Embryonic facial prominence (tissue), 1 donor: ENCODE data around the gene CNIH2.

Experiments used
- DNase-seq: peaks from one replicate; pipeline ENCODE4 v3.0.0-alpha.2; 2016; ENCODE audit errors: extremely low spot score

The CNIH2 gene

DNA sequence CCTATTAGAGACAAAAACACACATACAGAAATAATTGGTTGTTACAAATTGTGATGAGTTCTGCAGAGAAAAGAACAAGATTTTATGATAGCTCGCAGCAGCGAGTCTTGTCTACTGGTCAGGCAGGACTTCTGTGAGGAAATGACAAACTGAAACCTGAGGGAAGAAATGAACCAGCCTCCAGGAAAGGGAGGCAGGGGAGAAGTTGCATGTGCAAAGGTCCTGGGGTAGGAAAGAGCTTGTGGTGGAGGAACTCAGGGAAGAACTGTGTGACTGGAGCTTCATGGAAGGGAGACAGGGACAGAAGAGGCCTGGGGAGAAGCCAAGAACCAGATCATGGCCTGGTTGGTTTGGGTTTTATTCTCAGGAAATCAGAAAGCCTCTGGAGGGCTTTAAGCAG is 18.8 kb upstream of the CNIH2 start:
- DNase-seq, result no peak

DNA sequence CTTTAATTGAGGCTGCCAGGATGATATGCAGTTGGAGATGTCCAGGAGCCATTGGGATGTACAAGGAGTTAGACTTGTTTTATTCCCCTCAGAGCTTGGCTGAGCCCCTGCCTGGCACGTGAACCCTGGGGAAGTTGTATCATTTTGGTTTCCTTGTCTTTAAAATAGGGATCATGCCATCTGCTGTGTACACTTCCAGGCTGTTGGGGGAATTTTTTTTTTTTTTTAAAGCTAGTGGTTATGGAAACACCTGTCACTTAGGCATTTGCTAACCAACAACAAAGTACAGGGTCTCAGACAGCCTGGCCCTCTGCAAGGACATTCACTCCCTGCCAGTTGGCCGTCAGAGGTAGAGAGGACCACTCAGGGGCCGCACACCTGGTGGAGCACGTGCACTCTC is 18.0 kb upstream of the CNIH2 start:
- DNase-seq, result no peak

DNA sequence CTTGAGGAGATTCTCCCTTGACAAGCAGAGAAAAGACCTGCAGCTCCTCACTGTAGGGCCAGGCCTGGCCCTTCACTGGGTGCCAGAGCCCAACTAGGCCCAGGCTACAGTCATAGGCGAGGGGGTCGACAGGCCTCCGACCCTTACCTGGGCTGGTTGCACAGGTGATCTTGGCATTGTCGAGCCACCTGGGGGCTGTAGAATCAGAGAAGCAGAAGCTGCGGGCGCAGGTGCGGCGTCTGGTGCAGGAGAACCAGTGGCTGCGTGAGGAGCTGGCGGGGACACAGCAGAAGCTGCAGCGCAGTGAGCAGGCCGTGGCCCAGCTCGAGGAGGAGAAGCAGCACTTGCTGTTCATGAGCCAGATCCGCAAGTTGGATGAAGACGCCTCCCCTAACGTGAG is 16.4 kb upstream of the CNIH2 start:
- no peak for DNase-seq

DNA sequence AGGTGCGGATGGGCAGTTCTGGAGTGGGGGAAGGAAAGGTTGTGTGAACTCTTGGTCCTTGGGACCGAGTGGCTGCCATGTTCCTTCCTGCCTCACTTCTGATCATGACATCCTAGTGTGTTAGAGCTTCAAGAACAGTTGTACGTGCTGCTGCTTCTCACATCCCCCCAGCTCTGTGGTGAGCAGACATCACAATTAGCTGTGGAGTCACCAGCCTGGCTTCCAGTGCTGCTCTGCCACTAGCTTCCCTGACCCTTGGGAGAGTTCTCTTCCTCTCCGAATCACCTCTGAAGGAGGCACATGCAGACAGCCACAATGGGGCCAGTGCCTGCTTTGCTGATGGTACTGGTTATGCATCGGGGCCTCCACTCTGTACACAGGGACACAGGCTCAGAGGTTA is 15.8 kb upstream of the CNIH2 start:
- DNase-seq, result no peak

DNA sequence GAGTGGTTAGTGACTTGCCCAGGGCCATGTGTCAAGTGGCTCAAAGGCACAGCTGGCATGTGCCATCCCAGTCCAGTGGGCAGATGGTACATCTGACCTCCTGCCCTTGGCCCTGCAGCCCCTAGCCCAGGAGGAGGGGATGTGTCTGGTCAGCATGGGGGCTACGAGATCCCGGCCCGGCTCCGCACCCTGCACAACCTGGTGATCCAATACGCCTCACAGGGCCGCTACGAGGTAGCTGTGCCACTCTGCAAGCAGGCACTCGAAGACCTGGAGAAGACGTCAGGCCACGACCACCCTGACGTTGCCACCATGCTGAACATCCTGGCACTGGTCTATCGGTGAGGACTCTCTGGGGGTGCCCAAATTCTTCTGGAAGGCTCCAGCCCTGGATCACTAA is 15.3 kb upstream of the CNIH2 start:
- no peak for DNase-seq

DNA sequence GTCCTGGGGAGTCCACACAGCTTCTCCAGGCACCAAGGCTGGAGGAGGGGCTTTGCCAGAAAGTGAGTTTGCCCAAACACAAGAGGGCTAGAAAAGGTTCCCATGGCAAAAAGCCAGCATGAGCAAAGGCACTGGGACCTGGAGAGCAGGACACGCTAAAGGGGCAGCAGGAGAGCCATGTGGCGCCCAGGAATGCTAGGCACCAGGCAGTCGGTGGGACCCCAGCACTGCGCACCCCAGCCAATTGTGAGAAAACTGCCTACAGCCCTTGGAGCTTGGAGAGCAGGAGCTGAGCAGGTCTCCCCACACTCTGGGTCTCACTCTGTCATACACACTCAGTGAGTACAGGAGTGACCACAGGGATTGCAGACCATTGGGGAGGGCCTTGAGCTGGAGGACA is 14.7 kb upstream of the CNIH2 start:
- DNase-seq, result no peak

DNA sequence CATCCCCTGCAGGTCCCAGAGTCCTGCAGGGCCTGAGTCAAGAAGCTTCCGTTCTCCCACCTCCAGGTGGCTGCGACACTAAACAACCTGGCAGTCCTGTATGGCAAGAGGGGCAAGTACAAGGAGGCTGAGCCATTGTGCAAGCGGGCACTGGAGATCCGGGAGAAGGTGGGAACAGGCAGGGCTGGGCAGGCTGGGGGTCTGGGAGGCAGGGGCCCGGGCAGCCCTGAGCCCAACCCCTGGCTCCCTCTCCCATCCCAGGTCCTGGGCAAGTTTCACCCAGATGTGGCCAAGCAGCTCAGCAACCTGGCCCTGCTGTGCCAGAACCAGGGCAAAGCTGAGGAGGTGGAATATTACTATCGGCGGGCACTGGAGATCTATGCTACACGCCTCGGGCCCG is 14.2 kb upstream of the CNIH2 start:
- no peak for DNase-seq

DNA sequence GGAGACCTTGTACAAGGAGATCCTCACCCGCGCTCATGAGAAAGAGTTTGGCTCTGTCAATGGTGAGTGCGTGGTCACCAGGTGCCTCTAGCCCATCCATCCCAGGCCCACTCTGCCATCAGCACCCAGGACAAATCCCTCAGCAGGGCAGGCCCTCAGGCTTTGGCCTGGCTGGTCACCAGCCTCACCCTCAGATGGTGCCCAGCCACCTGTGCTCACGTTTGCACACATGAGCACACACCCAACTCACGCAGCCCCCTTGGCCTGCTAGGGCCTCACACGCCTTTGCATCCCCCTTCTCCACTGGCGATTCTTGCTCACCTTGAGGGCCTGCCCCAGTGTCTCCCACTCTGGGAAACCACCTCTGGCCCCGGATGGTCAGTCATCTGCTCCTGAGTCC is 13.6 kb upstream of the CNIH2 start:
- no peak for DNase-seq

DNA sequence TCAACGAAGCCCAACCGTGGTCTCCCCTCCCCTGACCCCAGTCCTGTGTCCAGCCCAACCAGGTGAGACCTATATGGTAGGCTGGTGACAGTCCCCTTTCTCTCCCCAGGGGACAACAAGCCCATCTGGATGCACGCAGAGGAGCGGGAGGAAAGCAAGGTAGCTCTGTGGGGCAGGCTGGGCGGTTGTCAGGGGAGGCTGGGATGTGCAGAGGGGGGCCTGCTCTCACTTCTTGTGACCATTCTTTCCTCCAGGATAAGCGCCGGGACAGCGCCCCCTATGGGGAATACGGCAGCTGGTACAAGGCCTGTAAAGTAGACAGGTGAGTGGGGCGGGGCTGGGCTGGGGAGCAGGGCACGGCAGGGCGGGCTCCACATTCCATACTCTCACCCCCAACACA is 13.1 kb upstream of the CNIH2 start:
- no peak for DNase-seq

DNA sequence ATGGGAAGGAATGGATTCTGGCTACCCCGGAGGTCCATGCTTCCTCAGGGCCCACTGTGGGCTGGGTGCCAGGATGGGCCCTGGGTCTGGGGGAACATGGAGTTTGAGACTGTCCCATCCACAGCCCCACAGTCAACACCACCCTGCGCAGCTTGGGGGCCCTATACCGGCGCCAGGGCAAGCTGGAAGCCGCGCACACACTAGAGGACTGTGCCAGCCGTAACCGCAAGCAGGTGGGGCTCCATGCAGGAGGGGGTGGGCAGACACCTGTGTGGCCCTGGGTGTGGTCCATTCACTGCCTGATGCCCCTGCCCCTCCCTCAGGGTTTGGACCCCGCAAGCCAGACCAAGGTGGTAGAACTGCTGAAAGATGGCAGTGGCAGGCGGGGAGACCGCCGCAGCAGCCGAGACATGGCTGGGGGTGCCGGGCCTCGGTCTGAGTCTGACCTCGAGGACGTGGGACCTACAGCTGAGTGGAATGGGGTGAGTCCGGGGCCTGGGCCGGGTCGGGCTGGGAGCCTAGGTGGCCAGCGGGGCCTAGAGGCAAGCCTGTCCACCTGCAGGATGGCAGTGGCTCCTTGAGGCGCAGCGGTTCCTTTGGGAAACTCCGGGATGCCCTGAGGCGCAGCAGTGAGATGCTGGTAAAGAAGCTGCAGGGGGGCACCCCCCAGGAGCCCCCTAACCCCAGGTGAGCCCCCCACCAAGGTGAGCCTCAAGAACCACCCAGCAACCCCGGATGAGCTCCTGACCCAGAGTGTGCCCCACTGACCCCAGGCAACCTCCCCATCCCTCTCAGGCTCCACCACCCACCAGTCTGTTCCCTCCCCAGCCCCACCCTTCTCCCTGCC is 12.2 kb upstream of the CNIH2 start:
- DNase-seq, result no peak

DNA sequence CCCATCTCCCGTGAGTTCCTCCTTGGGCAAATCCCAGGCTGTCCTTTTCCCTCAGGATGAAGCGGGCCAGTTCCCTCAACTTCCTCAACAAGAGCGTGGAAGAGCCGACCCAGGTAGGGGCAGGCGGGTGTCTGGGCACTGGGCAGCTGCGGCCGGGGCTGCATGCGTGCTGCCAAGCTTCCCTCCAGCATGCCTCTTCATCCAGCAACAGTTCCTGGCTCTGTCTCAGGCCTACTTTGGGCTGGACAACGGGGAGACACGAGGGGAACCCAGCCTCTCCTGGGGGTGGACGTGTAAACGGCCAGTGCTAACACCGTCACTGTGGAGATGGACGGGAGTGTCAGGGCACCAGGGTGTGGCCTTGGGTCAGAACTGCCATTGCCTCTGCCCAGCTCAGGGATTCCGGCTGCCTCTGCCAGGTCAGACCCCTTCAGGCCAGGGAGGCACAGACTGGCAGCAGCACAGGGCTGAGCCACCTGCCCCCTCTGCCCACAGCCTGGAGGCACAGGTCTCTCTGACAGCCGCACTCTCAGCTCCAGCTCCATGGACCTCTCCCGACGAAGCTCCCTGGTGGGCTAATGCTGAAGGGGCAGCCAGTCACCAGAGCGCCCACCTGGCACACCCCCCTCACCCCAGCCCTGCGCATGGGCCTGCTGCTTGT is 11.5 kb upstream of the CNIH2 start:
- no peak for DNase-seq

DNA sequence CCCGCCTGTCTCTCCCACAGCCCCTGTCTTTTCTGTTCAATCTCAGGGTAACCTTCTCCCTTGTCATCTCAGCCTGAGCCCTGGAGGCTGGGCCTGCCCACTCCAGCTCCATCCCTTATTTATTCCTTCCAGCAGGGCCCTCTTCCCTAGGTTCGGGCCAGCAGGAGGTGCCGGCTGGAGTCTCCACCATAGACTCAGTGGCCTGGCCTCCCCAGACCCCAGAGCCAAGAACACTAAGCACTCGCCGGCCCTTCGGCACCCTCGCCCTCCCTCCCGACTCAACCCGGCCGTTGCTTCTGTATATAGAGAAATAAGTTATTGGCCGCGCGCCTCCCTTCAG is 11.0 kb upstream of the CNIH2 start:
- DNase-seq, result no peak

DNA sequence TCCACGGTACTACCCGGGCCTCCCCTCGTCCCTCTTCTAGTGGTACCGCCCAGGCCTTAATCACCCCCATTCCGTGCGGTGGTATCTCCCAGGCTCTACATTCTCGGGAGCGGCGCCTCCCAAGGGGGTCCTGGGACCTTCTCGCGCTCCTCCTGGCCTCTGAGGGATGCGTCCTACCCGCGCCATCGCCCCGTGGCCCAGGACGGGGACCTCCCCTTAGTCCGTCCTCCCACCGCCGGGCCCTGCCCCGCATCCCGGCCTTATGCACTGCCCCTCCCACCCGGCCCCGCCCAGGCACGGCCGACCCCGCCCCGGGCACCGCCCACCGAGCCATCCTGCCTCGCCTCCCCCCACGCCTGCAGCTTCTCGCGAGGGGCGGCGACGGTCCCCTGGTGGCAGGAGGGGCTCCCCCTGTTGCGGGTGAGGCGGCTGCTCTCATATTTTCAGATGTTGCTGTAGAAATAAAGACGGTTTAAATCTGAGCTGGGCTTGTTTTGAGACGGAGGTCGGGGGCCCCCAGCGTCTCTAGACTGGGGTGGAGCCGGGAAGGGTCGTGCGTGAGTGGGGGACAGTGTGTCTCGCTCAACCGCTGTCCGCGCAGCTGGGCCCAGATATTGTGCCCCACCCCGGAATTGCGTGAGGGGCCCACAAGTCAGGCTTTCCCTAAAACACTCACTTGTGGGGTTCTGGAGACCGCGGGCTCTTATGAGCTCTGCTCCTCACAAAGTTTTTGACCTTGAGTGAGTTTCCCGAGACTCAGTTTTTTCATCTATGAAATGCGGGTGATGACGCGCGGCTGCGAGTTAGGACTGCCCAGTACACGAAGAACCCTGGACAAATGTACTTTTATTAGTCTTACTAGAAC is 10.4 kb upstream of the CNIH2 start:
- DNase-seq, result peak; percentile 71

DNA sequence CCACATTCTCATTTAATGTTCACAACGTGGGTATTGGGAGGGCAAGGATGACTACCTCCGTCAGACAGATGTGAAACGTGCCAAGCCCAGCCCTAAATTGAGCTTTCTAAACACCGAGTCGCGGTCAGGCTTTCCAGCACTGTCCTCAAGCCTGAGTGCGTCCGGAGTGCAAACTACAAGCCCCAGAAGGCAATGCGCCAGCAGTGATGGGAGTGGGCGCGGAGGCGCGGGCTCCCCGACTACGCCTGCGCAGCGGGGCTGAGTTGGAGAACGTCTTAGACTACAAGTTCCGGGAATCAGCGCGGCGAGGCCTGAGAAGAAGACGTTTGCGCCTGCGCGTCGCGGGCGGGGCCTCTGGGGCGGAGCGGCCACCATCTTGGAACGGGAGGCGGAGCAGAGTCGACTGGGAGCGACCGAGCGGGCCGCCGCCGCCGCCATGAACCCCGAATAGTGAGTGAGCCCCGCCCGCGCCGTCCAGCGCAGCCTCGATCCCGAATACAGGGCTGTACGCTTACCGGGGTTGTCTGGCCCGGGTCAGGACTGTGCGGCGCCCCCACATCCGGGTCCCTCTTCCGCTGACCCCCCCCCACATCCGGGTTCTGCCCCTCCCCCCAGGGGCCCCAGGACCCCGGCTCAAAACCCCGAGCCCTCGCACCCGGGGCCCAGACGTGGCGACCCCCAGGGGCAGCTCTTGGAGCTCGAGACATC is 9.6 kb upstream of the CNIH2 start, which contains the start of gene RAB1B:
TSS of gene RAB1B (plus strand) at position 396 of the 708 bp plus-strand sequence. CDS start at position 437, 41 bp downstream.
- DNase-seq, result peak; percentile 100

DNA sequence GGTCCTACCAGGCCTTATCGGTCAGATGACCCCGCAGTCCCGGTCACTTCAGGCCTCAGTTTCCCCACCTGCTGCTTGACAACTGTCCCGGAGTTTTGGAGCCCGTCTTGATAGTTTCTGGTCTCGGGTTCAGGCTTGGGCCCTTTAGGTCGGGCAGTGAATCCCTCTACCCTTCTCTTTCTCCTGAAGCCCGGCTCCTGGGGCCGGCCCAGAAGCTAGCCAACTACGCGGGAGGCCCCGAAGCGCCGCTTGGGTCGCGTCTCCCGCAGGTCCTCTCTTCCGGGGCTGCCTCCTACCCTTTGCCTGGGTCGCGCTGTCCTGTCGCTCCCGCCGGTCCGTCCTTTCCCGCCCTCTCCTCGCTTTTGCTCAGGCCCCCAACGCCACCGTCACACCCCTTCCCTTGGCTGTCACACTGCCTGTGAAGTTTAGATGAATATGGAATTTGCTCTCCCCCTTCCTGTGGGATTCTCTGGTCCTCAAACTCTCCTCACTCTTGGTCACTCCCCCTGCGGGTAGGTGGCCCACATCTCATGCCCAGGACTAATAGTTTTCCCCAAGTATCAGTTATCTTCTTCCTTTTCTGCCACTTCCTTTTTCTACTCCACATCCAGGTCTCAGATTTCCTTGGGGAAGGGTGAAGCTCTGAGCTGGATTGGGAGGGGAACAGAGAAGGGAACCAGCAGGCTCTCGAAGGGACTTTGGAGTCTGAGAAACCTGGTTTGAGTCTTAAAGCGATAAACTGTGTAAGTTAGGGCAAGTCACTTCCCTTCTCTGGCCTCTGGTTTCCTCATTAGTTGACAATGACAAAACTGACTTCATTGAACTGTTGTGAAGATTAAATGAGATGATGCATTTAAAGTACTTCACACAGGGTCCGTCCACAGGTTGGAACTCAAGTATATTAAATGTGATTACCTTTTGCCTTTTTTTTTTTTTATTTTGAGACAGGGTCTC is 8.7 kb upstream of the CNIH2 start:
- DNase-seq, result no peak

DNA sequence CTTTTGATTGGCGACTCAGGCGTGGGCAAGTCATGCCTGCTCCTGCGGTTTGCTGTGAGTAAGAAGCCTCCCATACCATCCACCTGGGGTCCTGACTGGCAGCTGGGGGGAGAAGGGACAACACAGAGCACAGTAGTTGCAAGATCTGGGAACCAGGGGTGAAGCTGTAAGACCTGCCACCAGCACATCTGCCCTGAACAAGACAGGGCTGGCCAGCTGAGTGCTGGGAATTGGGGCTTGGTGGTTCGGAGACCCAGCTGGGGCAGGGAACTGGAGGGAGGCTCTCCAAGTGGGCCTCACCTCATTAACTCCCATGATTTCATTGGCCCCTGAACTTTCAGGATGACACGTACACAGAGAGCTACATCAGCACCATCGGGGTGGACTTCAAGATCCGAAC is 6.2 kb upstream of the CNIH2 start:
- DNase-seq, result no peak

DNA sequence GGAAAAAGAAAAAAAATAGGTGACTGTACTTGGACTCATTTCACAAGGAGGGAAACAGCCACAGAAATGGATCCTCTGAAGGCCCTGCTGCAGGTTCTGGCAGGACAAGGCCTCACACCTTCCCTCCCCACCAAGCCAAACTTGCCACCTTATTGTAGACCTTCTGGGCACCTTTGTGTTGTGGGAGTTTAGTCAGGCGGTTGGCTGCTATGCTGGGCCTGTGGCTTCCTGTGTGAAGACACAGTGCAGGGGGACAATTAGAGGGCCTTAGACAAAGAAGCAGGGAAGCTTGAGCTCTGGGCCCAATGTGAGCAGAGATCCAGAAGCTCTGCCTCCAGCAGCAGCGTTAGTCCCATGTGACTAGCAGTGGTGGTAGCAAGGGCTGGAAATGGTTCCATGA is 5.4 kb upstream of the CNIH2 start:
- no peak for DNase-seq

DNA sequence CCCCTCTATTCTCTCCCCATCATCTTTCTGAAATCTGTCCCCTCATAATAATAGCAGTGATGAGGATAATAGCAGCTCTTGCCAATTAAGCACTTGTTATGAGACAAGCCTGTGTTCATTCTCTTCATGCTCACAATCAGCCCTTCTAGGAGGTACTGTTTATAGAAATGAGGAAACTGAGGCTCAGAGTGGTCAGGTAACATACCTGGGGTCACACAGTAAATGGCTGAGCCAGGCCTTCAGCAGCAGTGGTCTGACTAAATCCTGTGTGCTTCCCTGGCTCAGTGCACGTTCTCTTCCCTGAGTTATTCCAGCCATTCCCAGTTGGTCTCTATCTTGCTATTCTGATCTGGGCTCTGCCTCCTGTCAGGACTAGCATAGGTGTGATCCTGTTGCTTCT is 3.8 kb upstream of the CNIH2 start:
- no peak for DNase-seq

DNA sequence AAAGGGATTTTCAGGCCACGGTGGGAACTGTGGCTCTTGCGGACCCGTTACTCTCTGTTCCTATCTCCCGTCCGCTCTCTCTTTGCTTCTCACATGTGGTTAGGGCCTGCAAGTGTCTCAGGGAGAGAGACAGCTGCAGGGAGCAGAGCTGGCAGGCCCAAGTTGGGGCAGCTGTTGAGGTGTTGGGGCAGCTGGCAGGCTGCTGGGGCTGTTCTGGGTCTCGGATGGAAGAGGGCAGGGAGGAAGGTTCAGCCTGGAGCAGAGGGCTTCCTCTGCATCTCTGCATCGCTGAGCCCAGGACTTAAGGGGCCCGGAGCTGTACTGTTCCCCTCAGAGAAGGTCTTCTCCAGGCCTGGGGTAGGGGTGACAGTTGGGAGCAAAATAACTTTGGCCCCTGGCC is 2.6 kb upstream of the CNIH2 start:
- no peak for DNase-seq

DNA sequence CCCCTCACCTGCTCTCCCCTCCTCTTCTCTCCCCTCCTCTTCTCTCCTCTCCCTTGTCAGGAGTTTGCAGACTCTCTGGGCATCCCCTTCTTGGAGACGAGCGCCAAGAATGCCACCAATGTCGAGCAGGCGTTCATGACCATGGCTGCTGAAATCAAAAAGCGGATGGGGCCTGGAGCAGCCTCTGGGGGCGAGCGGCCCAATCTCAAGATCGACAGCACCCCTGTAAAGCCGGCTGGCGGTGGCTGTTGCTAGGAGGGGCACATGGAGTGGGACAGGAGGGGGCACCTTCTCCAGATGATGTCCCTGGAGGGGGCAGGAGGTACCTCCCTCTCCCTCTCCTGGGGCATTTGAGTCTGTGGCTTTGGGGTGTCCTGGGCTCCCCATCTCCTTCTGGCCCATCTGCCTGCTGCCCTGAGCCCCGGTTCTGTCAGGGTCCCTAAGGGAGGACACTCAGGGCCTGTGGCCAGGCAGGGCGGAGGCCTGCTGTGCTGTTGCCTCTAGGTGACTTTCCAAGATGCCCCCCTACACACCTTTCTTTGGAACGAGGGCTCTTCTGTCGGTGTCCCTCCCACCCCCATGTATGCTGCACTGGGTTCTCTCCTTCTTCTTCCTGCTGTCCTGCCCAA is 1.9 kb upstream of the CNIH2 start:
- DNase-seq, result no peak
